H9 (cell line): ENCODE results near the gene SLCO4A1. TPM values are rescaled to one million over a fixed set of nuclear protein-coding genes. Genes with fewer than 3 reads are reported as not detected.
A peak's percentile ranks its signal among the peaks of the same experiment; 100 is the strongest.

Experiments
- DNase-seq: peaks from one replicate; pipeline ENCODE4 v3.0.0-alpha.2; 2017
- H2AFZ ChIP-seq: one replicate; pipeline ENCODE4 v1.6.1; 2013; ENCODE audit warnings: mild to moderate bottlenecking, low read length, control low read depth, moderate library complexity
- H2AK5ac ChIP-seq: 2 replicates; pipeline ENCODE4 v1.6.1; 2013; ENCODE audit warnings: low read length, control low read depth, mixed read lengths; ENCODE audit not compliant: insufficient read length
- H2BK120ac ChIP-seq: one replicate; pipeline ENCODE4 v1.6.1; 2013; ENCODE audit warnings: low read depth, mild to moderate bottlenecking, low read length, control low read depth, inconsistent platforms; ENCODE audit not compliant: poor library complexity, severe bottlenecking
- H2BK12ac ChIP-seq: 2 replicates; pipeline ENCODE4 v1.6.1; 2013; ENCODE audit warnings: low read length, control low read depth, mixed read lengths, low read depth; ENCODE audit not compliant: insufficient read length
- H2BK15ac ChIP-seq: 2 replicates; pipeline ENCODE4 v1.6.1; 2013; ENCODE audit warnings: low read depth, low read length, control low read depth
- H2BK20ac ChIP-seq: one replicate; pipeline ENCODE4 v1.6.1; 2013; ENCODE audit warnings: low read depth, mild to moderate bottlenecking, low read length, control low read depth, inconsistent platforms; ENCODE audit not compliant: poor library complexity, severe bottlenecking
- H2BK5ac ChIP-seq: 2 replicates; pipeline ENCODE4 v1.6.1; 2013; ENCODE audit warnings: low read length, control low read depth, mixed read lengths; ENCODE audit not compliant: insufficient read length
- H3K14ac ChIP-seq: 2 replicates; pipeline ENCODE4 v1.6.1; 2013; ENCODE audit warnings: low read length, control low read depth; ENCODE audit not compliant: insufficient read depth
- H3K18ac ChIP-seq: 2 replicates; pipeline ENCODE4 v1.6.1; 2013; ENCODE audit warnings: low read depth, mild to moderate bottlenecking, mixed read lengths, low read length, control low read depth; ENCODE audit not compliant: insufficient read length
- H3K23ac ChIP-seq: 2 replicates; pipeline ENCODE4 v1.6.1; 2013; ENCODE audit warnings: low read length, control low read depth, mixed read lengths, low read depth; ENCODE audit not compliant: insufficient read length
- H3K23me2 ChIP-seq: 2 replicates; pipeline ENCODE4 v1.6.1; 2013; ENCODE audit warnings: low read depth, mild to moderate bottlenecking, mixed read lengths, low read length, control low read depth; ENCODE audit not compliant: insufficient read length, poor library complexity, severe bottlenecking
- H3K27ac ChIP-seq: 2 replicates; pipeline ENCODE4 v1.5.1; 2013; ENCODE audit warnings: low read length, control low read depth, mixed read lengths, low read depth; ENCODE audit not compliant: insufficient read length
- H3K27me3 ChIP-seq: 2 replicates; pipeline ENCODE4 v1.6.1; 2013; ENCODE audit warnings: low read length, control low read depth, inconsistent platforms; ENCODE audit not compliant: insufficient read depth
- H3K4ac ChIP-seq: 2 replicates; pipeline ENCODE4 v1.6.1; 2013; ENCODE audit warnings: low read depth, mild to moderate bottlenecking, control low read depth, inconsistent platforms, low read length, moderate library complexity
- H3K4me1 ChIP-seq: 2 replicates; pipeline ENCODE4 v1.6.1; 2013; ENCODE audit warnings: low read length, control low read depth, inconsistent platforms; ENCODE audit not compliant: insufficient read depth
- H3K4me2 ChIP-seq: 2 replicates; pipeline ENCODE4 v1.6.1; 2013; ENCODE audit warnings: low read length, control low read depth, mixed read lengths; ENCODE audit not compliant: insufficient read length, insufficient read depth
- H3K56ac ChIP-seq: 2 replicates; pipeline ENCODE4 v1.6.1; 2013; ENCODE audit warnings: low read depth, mild to moderate bottlenecking, mixed read lengths, low read length, control low read depth; ENCODE audit not compliant: insufficient read length
- H3K79me1 ChIP-seq: 2 replicates; pipeline ENCODE4 v1.6.1; 2013; ENCODE audit warnings: low read depth, mild to moderate bottlenecking, moderate library complexity, low read length, control low read depth, inconsistent platforms; ENCODE audit not compliant: insufficient read depth, poor library complexity, severe bottlenecking
- H3K79me2 ChIP-seq: 2 replicates; pipeline ENCODE4 v1.6.1; 2013; ENCODE audit warnings: low read length, control low read depth, inconsistent platforms; ENCODE audit not compliant: insufficient read depth
- H3K9ac ChIP-seq: 2 replicates; pipeline ENCODE4 v1.6.1; 2013; ENCODE audit warnings: low read length, control low read depth, mixed read lengths; ENCODE audit not compliant: insufficient read length; ENCODE audit errors: extremely low read depth
- H3K9me3 ChIP-seq: one replicate; pipeline ENCODE4 v1.6.1; 2013; ENCODE audit warnings: low read depth, low read length, inconsistent platforms; ENCODE audit not compliant: control insufficient read depth
- H3T11ph ChIP-seq: one replicate; pipeline ENCODE4 v1.6.1; 2013; ENCODE audit warnings: mild to moderate bottlenecking, low read length, control low read depth, inconsistent platforms
- H4K20me1 ChIP-seq: one replicate; pipeline ENCODE4 v1.6.1; 2013; ENCODE audit not compliant: control insufficient read depth, insufficient read length, insufficient read depth
- H4K5ac ChIP-seq: 2 replicates; pipeline ENCODE4 v1.6.1; 2013; ENCODE audit warnings: low read depth, mild to moderate bottlenecking, mixed read lengths, low read length, control low read depth; ENCODE audit not compliant: insufficient read length
- H4K8ac ChIP-seq: replicated peaks from 2 replicates; pipeline ENCODE4 v1.6.1; 2013; ENCODE audit warnings: low read length, control low read depth, mixed read lengths, low read depth; ENCODE audit not compliant: insufficient read length
- H4K91ac ChIP-seq: 2 replicates; pipeline ENCODE4 v1.6.1; 2013; ENCODE audit warnings: low read depth, mild to moderate bottlenecking, moderate library complexity, mixed read lengths, low read length, control low read depth; ENCODE audit not compliant: insufficient read length
- H3K27ac Mint-ChIP-seq, 3 experiments: 2 replicates in 2 of 3; 3 replicates in 1 of 3; pipeline ENCODE4 v1.8.0; 2020 to 2021; ENCODE audit warnings: mixed read lengths in 3 of 3, mild to moderate bottlenecking in 1 of 3, moderate library complexity in 1 of 3
- H3K27me3 Mint-ChIP-seq: 2 replicates; pipeline ENCODE4 v1.8.0; 2021; ENCODE audit warnings: low read depth, mild to moderate bottlenecking, moderate library complexity, mixed read lengths
- H3K36me3 Mint-ChIP-seq, 3 experiments: 2 replicates in 2 of 3; 3 replicates in 1 of 3; pipeline ENCODE4 v1.8.0; 2020 to 2021; ENCODE audit warnings: low read depth in 3 of 3, mixed read lengths in 3 of 3; ENCODE audit not compliant: insufficient read depth in 1 of 3
- H3K4me1 Mint-ChIP-seq, 2 experiments: 2 replicates each; pipeline ENCODE4 v1.8.0; 2020; ENCODE audit warnings: mixed read lengths in 2 of 2
- H3K4me3 Mint-ChIP-seq, 2 experiments: 2 replicates in 1 of 2; 3 replicates in 1 of 2; pipeline ENCODE4 v1.8.0; 2020 to 2021; ENCODE audit warnings: mild to moderate bottlenecking in 2 of 2, mixed read lengths in 2 of 2, moderate library complexity in 1 of 2
- H3K9me3 Mint-ChIP-seq, 2 experiments: 2 replicates in 1 of 2; 3 replicates in 1 of 2; pipeline ENCODE4 v1.8.0; 2020; ENCODE audit warnings: mild to moderate bottlenecking in 2 of 2, mixed read lengths in 2 of 2, moderate library complexity in 1 of 2
- WGBS: extraction: QIAGEN DNeasy Blood & Tissue Kit; methylation state at CpG from one replicate; pipeline ENCODE4 v1.1.7; 2013; ENCODE audit warnings: missing lambda C conversion rate, low lambda C conversion rate, mixed read lengths; ENCODE audit not compliant: insufficient read length; ENCODE audit errors: extremely low coverage; 5-methylcytosine and 5-hydroxymethylcytosine counted together
- total RNA-seq: library from RNA; stranded (reverse); gene quantifications from 2 replicates; pipeline ENCODE4 v1.2.1, GENCODE V29; 2021
- TF ChIP-seq, protein P1 (sequence below): fragments of 200-600 bp; sonication (generic); conservative IDR thresholded peaks from 3 replicates; pipeline ENCODE4 v1.8.0; 2021; ENCODE audit warnings: antibody characterized with exemption, mild to moderate bottlenecking

SLCO4A1 gene
- total RNA-seq, 1 experiment from 2014 or later, result 9.4 TPM

DNA sequence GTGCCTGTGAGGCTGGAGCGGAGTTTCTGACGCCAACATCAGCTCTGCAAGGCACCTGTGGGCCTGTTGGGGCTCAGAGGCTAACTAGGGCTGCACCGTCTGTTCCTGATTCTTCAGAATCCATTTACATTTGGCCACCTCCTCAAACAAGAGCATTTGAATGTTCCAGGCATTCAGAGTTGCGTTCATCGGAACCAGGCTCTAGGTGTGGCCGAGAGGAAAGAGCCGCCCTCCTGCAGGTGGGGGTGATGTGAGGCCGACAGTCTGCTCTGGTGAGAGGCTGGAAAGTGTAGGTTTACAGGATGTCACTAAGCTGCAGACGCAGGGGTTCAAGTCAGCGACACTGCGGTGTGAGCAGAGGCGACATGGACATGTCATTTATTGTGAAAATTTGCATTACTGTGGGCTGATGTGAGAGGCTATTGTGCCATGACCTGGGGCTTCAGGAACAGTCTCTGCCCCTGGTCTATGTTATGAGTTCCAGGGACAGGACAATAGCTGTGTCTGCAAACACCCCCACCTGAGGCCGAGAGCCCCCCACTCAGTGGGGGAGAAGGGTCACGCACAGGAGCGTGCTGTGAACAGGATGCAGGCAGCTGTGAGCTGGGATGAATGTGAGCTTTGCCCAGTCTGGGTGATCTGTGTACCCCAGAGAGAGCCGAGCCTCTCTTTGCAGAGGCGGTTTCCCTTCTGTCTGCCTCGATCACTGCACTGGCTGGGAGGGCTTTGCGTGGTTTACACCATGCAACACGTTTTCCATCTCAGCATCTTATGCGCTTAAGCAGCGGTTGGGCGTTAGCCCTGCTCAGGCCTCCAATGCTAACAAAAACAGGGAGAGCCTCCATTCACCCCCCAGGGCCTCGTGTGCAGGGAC, 21.1 kb downstream of the SLCO4A1 start:
- peak overlapping the region in 1 of 2 experiments; percentile 28; a peak in 1 of 5 replicates for H3K4me3 Mint-ChIP-seq
- H3K23ac ChIP-seq, result no peak overlapping the region
- no peaks in the 10 kb centered on the region for H3K23me2 ChIP-seq
- H3K4me2 ChIP-seq, result no peak overlapping the region
- H4K20me1 ChIP-seq, result no peaks in the 10 kb centered on the region
- H2BK5ac ChIP-seq, result no peak overlapping the region
- no peak overlapping the region for H3K9ac ChIP-seq
- no peak overlapping the region for H2AK5ac ChIP-seq
- H4K5ac ChIP-seq, result no peak overlapping the region
- H2AFZ ChIP-seq, result no peak overlapping the region
- H3K27ac Mint-ChIP-seq, result peak overlapping the region in 1 of 3 experiments; percentile 63; a peak in 2 of 7 replicates
- no peak overlapping the region for H3K27ac ChIP-seq
- H3K18ac ChIP-seq, result no peak overlapping the region
- no peak overlapping the region for H2BK15ac ChIP-seq
- H3K56ac ChIP-seq, result no peak overlapping the region
- no peak overlapping the region for H4K91ac ChIP-seq
- H3T11ph ChIP-seq, result no peak overlapping the region
- TF ChIP-seq, protein P1, sequence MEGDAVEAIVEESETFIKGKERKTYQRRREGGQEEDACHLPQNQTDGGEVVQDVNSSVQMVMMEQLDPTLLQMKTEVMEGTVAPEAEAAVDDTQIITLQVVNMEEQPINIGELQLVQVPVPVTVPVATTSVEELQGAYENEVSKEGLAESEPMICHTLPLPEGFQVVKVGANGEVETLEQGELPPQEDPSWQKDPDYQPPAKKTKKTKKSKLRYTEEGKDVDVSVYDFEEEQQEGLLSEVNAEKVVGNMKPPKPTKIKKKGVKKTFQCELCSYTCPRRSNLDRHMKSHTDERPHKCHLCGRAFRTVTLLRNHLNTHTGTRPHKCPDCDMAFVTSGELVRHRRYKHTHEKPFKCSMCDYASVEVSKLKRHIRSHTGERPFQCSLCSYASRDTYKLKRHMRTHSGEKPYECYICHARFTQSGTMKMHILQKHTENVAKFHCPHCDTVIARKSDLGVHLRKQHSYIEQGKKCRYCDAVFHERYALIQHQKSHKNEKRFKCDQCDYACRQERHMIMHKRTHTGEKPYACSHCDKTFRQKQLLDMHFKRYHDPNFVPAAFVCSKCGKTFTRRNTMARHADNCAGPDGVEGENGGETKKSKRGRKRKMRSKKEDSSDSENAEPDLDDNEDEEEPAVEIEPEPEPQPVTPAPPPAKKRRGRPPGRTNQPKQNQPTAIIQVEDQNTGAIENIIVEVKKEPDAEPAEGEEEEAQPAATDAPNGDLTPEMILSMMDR, result no peak
- no peak overlapping the region for H2BK20ac ChIP-seq
- H3K9me3 Mint-ChIP-seq, result no peaks in the 10 kb centered on the region
- H3K4me1 ChIP-seq, result no peaks in the 10 kb centered on the region
- no peak overlapping the region for H4K8ac ChIP-seq
- H3K27me3 ChIP-seq, result no peaks in the 10 kb centered on the region
- no peak overlapping the region for H3K4ac ChIP-seq
- peaks cover 8 to 10% of the 10 kb centered on the region in 2 experiments for H3K4me1 Mint-ChIP-seq
- no peak overlapping the region for H2BK12ac ChIP-seq
- WGBS, result no CpG with 5 or more reads among the region's 24 CpGs
- no peak for DNase-seq
- H3K27me3 Mint-ChIP-seq, result no peaks in the 10 kb centered on the region
- H2BK120ac ChIP-seq, result no peak overlapping the region
- no peaks in the 10 kb centered on the region for H3K79me1 ChIP-seq
- H3K36me3 Mint-ChIP-seq, result no peaks in the 10 kb centered on the region; a peak in 1 of 7 replicates
- no peaks in the 10 kb centered on the region for H3K79me2 ChIP-seq
- no peak overlapping the region; the same call in 1 of the 2 replicates for H3K14ac ChIP-seq
- no peaks in the 10 kb centered on the region for H3K9me3 ChIP-seq
